IMR-90 (cell line): ENCODE results near the gene WARS2. TPM values are rescaled to one million over a fixed set of nuclear protein-coding genes. Genes with fewer than 3 reads are reported as not detected.

Experiments used
- ATAC-seq: fragments of 200-7000 bp; cut with Tn5 transposase; 2 replicates; pipeline ENCODE4 v1.9.1; 2020; ENCODE audit warnings: low read depth, mild to moderate bottlenecking, moderate library complexity
- BruUV-seq: library from RNA; stranded (reverse); fragments of 400-500 nt; replicated peaks from 2 replicates; lab custom pipeline; 2021; lab: Mats Ljungman, UMichigan
- CTCF ChIA-PET: fragments of 300-600 bp; formaldehyde crosslinking; extraction: SDS; loops from one replicate; lab custom pipeline; 2021; ENCODE audit warnings: antibody characterized with exemption; lab: Yijun Ruan, JAX
- POLR2A ChIA-PET: fragments of 300-600 bp; sonication (Branson Sonifier 250); formaldehyde crosslinking; loops from one replicate; lab custom pipeline; 2022; ENCODE audit warnings: antibody characterized with exemption; ENCODE audit not compliant: unreplicated experiment; lab: Charles Lee
- DNase-seq: peaks from one replicate; pipeline ENCODE4 v3.0.0; 2013
- H2AFZ ChIP-seq: replicated peaks from 2 replicates; pipeline ENCODE3; 2013; ENCODE audit warnings: low read length, mild to moderate bottlenecking; ENCODE audit not compliant: poor library complexity
- H2AK5ac ChIP-seq: 2 replicates; pipeline ENCODE4 v1.6.1; 2013; ENCODE audit warnings: low read depth, low read length, inconsistent platforms
- H2AK9ac ChIP-seq: replicated peaks from 2 replicates; pipeline ENCODE3; 2013; ENCODE audit warnings: mild to moderate bottlenecking, low read depth, low read length, moderate library complexity; ENCODE audit not compliant: poor library complexity
- H2BK120ac ChIP-seq: 2 replicates; pipeline ENCODE4 v1.6.1; 2013; ENCODE audit warnings: low read depth, low read length, inconsistent platforms
- H2BK15ac ChIP-seq: 3 replicates; pipeline ENCODE4 v1.6.1; 2013; ENCODE audit warnings: low read depth, low read length, inconsistent platforms
- H2BK20ac ChIP-seq: 2 replicates; pipeline ENCODE4 v1.6.1; 2013; ENCODE audit warnings: low read depth, mild to moderate bottlenecking, inconsistent platforms, low read length, moderate library complexity
- H2BK5ac ChIP-seq: 2 replicates; pipeline ENCODE4 v1.6.1; 2013; ENCODE audit warnings: mild to moderate bottlenecking, low read depth, low read length, inconsistent platforms; ENCODE audit not compliant: poor library complexity, severe bottlenecking
- H3K14ac ChIP-seq: replicated peaks from 2 replicates; pipeline ENCODE4 v1.6.1; 2013; ENCODE audit warnings: low read depth, low read length, inconsistent platforms
- H3K18ac ChIP-seq: 2 replicates; pipeline ENCODE4 v1.6.1; 2013; ENCODE audit warnings: low read depth, low read length, control low read depth
- H3K23ac ChIP-seq: 2 replicates; pipeline ENCODE4 v1.6.1; 2013; ENCODE audit warnings: low read depth, low read length, inconsistent platforms
- H3K27ac ChIP-seq: 2 replicates; pipeline ENCODE4 v1.5.1; 2013; ENCODE audit warnings: mild to moderate bottlenecking, control low read depth, low read length; ENCODE audit not compliant: insufficient read depth
- H3K27me3 ChIP-seq: 2 replicates; pipeline ENCODE4 v1.6.1; 2013; ENCODE audit warnings: low read length; ENCODE audit not compliant: control insufficient read depth, insufficient read depth
- H3K36me3 ChIP-seq: 2 replicates; pipeline ENCODE4 v1.6.1; 2013; ENCODE audit warnings: low read length, mixed read lengths; ENCODE audit not compliant: control insufficient read depth, insufficient read depth
- H3K4ac ChIP-seq: 2 replicates; pipeline ENCODE4 v1.6.1; 2013; ENCODE audit warnings: low read depth, low read length, inconsistent platforms
- H3K4me1 ChIP-seq: 2 replicates; pipeline ENCODE4 v1.6.1; 2013; ENCODE audit warnings: low read length, mixed read lengths; ENCODE audit not compliant: control insufficient read depth, insufficient read depth
- H3K4me2 ChIP-seq: 2 replicates; pipeline ENCODE4 v1.6.1; 2013; ENCODE audit warnings: low read depth, mild to moderate bottlenecking, control low read depth, low read length, moderate library complexity
- H3K4me3 ChIP-seq: 2 replicates; pipeline ENCODE4 v1.5.1; 2013; ENCODE audit warnings: low read depth, mild to moderate bottlenecking, control low read depth, low read length, moderate library complexity; ENCODE audit not compliant: insufficient read depth
- H3K56ac ChIP-seq: 2 replicates; pipeline ENCODE4 v1.6.1; 2013; ENCODE audit warnings: low read length, inconsistent platforms; ENCODE audit not compliant: insufficient read depth; ENCODE audit errors: extremely low read depth
- H3K79me1 ChIP-seq, 2 experiments: 2 replicates each; pipeline ENCODE4 v1.6.1; 2013; ENCODE audit warnings: low read length in 2 of 2, inconsistent platforms in 1 of 2, low read depth in 1 of 2
- H3K9ac ChIP-seq: 2 replicates; pipeline ENCODE4 v1.6.1; 2013; ENCODE audit warnings: low read depth, low read length, control low read depth
- H3K9me1 ChIP-seq: 2 replicates; pipeline ENCODE4 v1.6.1; 2013; ENCODE audit warnings: low read length, inconsistent platforms; ENCODE audit not compliant: insufficient read depth
- H3K9me3 ChIP-seq: 2 replicates; pipeline ENCODE4 v1.6.1; 2013; ENCODE audit warnings: low read length; ENCODE audit not compliant: control insufficient read depth, insufficient read depth
- H4K20me1 ChIP-seq: 2 replicates; pipeline ENCODE4 v1.6.1; 2013; ENCODE audit warnings: low read length, inconsistent platforms; ENCODE audit not compliant: insufficient read depth
- H4K5ac ChIP-seq: 2 replicates; pipeline ENCODE4 v1.6.1; 2013; ENCODE audit warnings: mild to moderate bottlenecking, low read depth, low read length, control low read depth
- H4K8ac ChIP-seq, 2 experiments: 2 replicates each; pipeline ENCODE4 v1.6.1; 2013; ENCODE audit warnings: low read depth in 2 of 2, low read length in 2 of 2, control low read depth in 1 of 2, inconsistent platforms in 1 of 2
- H4K91ac ChIP-seq: 2 replicates; pipeline ENCODE4 v1.6.1; 2013; ENCODE audit warnings: low read depth, low read length, inconsistent platforms; ENCODE audit not compliant: insufficient read depth
- CEBPB ChIP-seq: IDR thresholded peaks from 2 replicates; pipeline ENCODE4 v1.6.1; 2012; ENCODE audit warnings: low read depth, low read length, improper control_type of control experiment
- CHD1 ChIP-seq: IDR thresholded peaks from 2 replicates; pipeline ENCODE4 v1.6.1; 2012; ENCODE audit warnings: low read depth, low read length, improper control_type of control experiment
- RFX5 ChIP-seq: IDR thresholded peaks from 2 replicates; pipeline ENCODE4 v1.8.0; 2012; ENCODE audit warnings: low read depth, mild to moderate bottlenecking, low read length, moderate library complexity
- WGBS, 2 experiments: methylation state at CpG; one replicate each; pipeline versions ENCODE4 v1.1.5 to v1.1.7; 2013; ENCODE audit warnings: missing lambda C conversion rate in 2 of 2; ENCODE audit not compliant: insufficient read length in 1 of 2; ENCODE audit errors: extremely low coverage in 2 of 2; 5-methylcytosine and 5-hydroxymethylcytosine counted together
- dilution Hi-C: fragments of 300-500 bp; cut with HindIII; formaldehyde crosslinking; loops from one replicate; pipeline ENCODE4 v1.14.3; 2018; ENCODE audit warnings: low sequenced_read_pairs; ENCODE audit not compliant: unreplicated experiment
- in situ Hi-C: fragments of 300-500 bp; cut with MboI; formaldehyde crosslinking; loops from 3 replicates; pipeline ENCODE4 v1.14.3; 2019; ENCODE audit warnings: low sequenced_read_pairs, inconsistent platforms, mixed read lengths
- intact Hi-C: fragments of 100-400 bp; cut with micrococcal nuclease; formaldehyde crosslinking; loops from 2 replicates; pipeline ENCODE4 v1.10.0; 2022
- polyA plus RNA-seq, 3 experiments: library from polyadenylated mRNA; depleted of rRNA; stranded (reverse); fragments of >200 nt; gene quantifications; 2 replicates each; pipeline ENCODE4 v1.2.3, GENCODE V29; 2012; ENCODE audit warnings: low replicate concordance in 1 of 3
- total RNA-seq: library from RNA; depleted of rRNA; stranded (reverse); fragments of >200 nt; gene quantifications from 2 replicates; pipeline ENCODE4 v1.2.3, GENCODE V29; 2012

WARS2 gene
- total and polyA plus RNA-seq, 2 of the 4 experiments (the other 2 are of a cell fraction): 5.7 to 20.3 TPM

GRCh38 chr1:119002028-119002686 is 138.3 kb downstream of the WARS2 start:
- BruUV-seq: no TSS peak
- in situ Hi-C loops (no loop called here), intact Hi-C loops (loop anchor here (10.0 kb wide), 1 partner anchor 133 kb away; no protein-coding TSS in a partner anchor), dilution Hi-C loops (no loop called here)
- no peak overlapping the region for H3K27ac ChIP-seq
- H2AK5ac ChIP-seq: no peak overlapping the region
- H4K20me1 ChIP-seq: no peaks in the 10 kb centered on the region
- H3K14ac ChIP-seq: no peak overlapping the region
- H3K9me1 ChIP-seq: no peaks in the 10 kb centered on the region
- 17% methylated on average over 2 of the region's 16 CpGs; no CpG with 5 or more reads in 1 of the 2 experiments for WGBS, 2 experiments
- H2BK15ac ChIP-seq: no peak overlapping the region
- H2BK5ac ChIP-seq: no peak overlapping the region
- no peak overlapping the region for H3K4ac ChIP-seq
- no peak overlapping the region for H3K18ac ChIP-seq
- H2AK9ac ChIP-seq: no peak overlapping the region
- no peak overlapping the region for H3K4me2 ChIP-seq
- POLR2A ChIA-PET: no interaction called here
- H4K5ac ChIP-seq: no peak overlapping the region
- CTCF ChIA-PET: interaction anchor here (0.9 kb wide), 1 partner anchor 925 kb away, joined by 3 read pairs; no protein-coding TSS in a partner anchor
- no peaks in the 10 kb centered on the region for H3K79me1 ChIP-seq
- no peak overlapping the region for H2BK120ac ChIP-seq
- H4K91ac ChIP-seq: no peak overlapping the region
- H3K56ac ChIP-seq: no peak overlapping the region
- H3K9me3 ChIP-seq: peaks cover 16% of the 10 kb centered on the region
- DNase-seq: peak; percentile 31
- no peak overlapping the region for H3K4me3 ChIP-seq
- no peak overlapping the region for H2AFZ ChIP-seq
- no peaks in the 10 kb centered on the region for H3K36me3 ChIP-seq
- H4K8ac ChIP-seq: no peak overlapping the region
- H3K9ac ChIP-seq: no peak overlapping the region
- no peaks in the 10 kb centered on the region; the same call in 1 of the 2 replicates for H3K4me1 ChIP-seq
- ATAC-seq: 0 out of 2 replicates have a peak, but pooled peaks have one; percentile 24
- TF ChIP-seq CEBPB (peak; percentile 72), CHD1 (no peak), RFX5 (no peak)
- no peak overlapping the region for H2BK20ac ChIP-seq
- no peak overlapping the region for H3K23ac ChIP-seq
- H3K27me3 ChIP-seq: peaks cover 95% of the 10 kb centered on the region
